ENCODE data around the gene REXO1. TPM values are rescaled to one million over a fixed set of nuclear protein-coding genes. Genes with fewer than 3 reads are reported as not detected.
"Not testable (repeated sequence)": the region's sequence is repeated elsewhere in the genome, so short reads cannot be mapped to it uniquely, and the experiment has no call there.

REXO1 gene
- total RNA-seq, 1 donor from 2014 or later, result 5.7 TPM

DNA sequence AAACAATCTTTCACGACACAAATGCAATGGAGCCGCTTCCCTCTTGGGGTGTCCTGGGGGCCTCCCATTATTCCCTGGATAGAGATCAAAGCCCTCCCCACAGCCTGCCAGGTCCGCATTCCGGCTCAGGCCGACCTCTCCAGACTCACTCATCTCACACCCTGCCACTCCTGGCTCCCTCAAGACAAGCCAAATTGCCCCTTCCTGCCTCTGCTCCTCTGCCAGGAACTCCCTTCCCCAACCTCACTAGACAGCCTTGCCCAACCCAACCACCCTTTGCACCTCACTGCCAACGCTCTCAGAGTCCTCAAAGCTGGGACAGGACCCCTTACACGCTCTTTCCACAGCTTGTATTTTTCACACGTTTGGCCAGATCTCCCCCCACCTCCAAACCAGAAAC is 35.5 kb upstream of the REXO1 start:
- Histone ChIP-seq H3K4me3 (ENCODE audit: low read length in 3 of 3) (peak overlapping the region; percentile 88 to 94 (median 89)), H3K9ac (ENCODE audit: low read depth in 1 of 3, low read length in 3 of 3) (peak overlapping the region; percentile 88 to 90 (median 90))

DNA sequence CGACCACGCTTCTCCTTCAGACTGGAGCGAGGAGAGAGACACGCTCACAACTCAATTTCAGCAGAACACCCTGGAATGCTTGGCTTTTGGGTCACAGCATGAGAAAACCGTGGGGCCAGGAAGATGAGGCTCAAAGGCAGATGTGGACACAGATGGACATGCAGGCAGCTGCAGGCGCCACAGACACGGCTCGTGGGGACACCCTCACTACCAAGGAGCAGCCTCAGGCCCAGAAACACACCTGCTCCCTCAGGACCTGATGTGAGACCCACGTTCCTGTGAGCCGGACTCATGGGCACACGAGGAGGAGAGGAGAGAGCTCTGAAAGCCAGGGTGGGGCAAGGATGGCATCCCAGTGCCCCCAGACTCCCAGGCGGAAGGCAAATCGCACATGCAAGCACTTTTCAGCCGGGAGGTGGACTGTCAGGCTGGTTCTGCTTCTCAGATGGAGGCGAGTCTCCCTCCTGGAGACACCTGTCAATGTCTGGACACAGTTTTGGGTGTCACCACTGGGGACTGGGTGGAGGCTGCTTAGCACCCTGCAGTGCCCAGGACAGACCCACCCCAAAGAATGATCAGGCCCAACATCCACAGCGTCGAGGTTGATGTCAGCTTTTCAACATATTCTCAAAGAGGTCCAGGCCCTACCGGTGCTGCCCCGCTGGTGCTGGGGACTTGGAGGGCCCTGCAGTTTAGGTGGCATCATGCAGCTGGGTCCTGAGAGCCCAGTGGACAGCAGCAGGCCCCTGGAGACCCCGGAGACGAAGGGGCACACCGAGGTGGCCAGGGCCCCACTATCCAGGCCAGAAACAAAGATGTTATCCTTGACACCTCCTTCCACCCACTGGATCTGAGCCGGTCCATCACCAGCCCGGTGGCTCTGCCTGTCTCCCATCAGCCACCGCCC is 34.8 kb upstream of the REXO1 start:
- Histone ChIP-seq H3K4me3 (ENCODE audit: low read length in 3 of 3) (peak overlapping the region; percentile 88 to 94 (median 89)), H3K9me3 (ENCODE audit: control insufficient read depth in 3 of 3, low read length in 3 of 3) (no peaks in the 10 kb centered on the region), H3K4me1 (ENCODE audit: control insufficient read depth in 3 of 3, insufficient read depth in 3 of 3, low read length in 3 of 3) (peaks cover 28 to 42% (median 28%) of the 10 kb centered on the region in 3 donors), H3K27ac (ENCODE audit: low read depth, low read length) (peak overlapping the region; percentile 69), H3K36me3 (ENCODE audit: control insufficient read depth in 3 of 3, insufficient read depth in 3 of 3, low read length in 3 of 3) (peaks cover 0 to 4% (median 2%) of the 10 kb centered on the region in 3 donors), H3K27me3 (ENCODE audit: control insufficient read depth in 3 of 3, insufficient read depth in 3 of 3, low read length in 3 of 3) (no peaks in the 10 kb centered on the region), H3K9ac (ENCODE audit: low read depth in 1 of 3, low read length in 3 of 3) (peak overlapping the region; percentile 13 to 90 (median 90))

More for the DNA sequence above, 35.5 kb upstream of the REXO1 start:
- H3K4me1 ChIP-seq (ENCODE audit: control insufficient read depth in 3 of 3, insufficient read depth in 3 of 3, low read length in 3 of 3), result peaks cover 28 to 42% (median 28%) of the 10 kb centered on the region in 3 donors
- H3K27ac ChIP-seq (ENCODE audit: low read depth, low read length), result peak overlapping the region; percentile 69
- peaks cover 0 to 4% (median 2%) of the 10 kb centered on the region in 3 donors for H3K36me3 ChIP-seq (ENCODE audit: control insufficient read depth in 3 of 3, insufficient read depth in 3 of 3, low read length in 3 of 3)
- H3K27me3 ChIP-seq (ENCODE audit: control insufficient read depth in 3 of 3, insufficient read depth in 3 of 3, low read length in 3 of 3), result no peaks in the 10 kb centered on the region
- H3K9me3 ChIP-seq (ENCODE audit: control insufficient read depth in 3 of 3, low read length in 3 of 3), result no peaks in the 10 kb centered on the region

DNA sequence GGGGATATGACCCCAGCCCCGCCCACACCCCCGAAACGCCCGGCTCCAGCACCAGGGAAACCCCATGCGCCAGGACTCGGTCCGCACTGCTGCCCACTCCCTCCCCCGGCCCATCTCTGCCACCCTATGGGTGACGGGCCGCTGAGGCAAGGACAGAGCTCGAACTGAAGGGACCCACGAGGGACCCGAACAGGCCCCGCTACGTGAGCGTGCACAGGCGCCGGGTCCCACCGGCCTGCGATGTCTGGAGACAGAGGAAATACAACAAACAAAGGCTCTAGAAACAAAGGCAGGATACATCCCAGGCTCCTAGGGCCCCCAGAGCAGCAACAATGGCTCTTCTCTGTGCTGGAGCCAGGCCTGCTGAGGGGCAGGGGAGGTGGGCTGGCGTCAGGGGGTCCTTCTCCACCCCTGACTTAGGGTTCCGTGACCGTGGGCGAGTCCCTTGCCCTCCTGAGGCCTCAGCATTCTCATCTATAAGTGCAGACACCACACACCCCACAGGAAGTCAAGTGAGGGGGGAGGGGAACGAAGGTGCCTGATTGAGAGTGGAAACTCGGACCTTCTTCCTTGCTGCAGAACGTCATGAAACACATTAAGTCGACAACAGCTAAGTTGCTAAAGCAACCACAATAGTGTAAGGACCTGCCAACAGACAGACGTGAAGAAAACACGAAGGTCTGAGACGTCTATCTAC is 34.0 kb upstream of the REXO1 start:
- H3K4me3 ChIP-seq (ENCODE audit: low read length in 3 of 3), result peak overlapping the region in 2 of 3 donors; percentile 56 to 89
- H3K4me1 ChIP-seq (ENCODE audit: control insufficient read depth in 3 of 3, insufficient read depth in 3 of 3, low read length in 3 of 3), result peaks cover 28 to 42% (median 28%) of the 10 kb centered on the region in 3 donors
- peak overlapping the region; percentile 69 for H3K27ac ChIP-seq (ENCODE audit: low read depth, low read length)

DNA sequence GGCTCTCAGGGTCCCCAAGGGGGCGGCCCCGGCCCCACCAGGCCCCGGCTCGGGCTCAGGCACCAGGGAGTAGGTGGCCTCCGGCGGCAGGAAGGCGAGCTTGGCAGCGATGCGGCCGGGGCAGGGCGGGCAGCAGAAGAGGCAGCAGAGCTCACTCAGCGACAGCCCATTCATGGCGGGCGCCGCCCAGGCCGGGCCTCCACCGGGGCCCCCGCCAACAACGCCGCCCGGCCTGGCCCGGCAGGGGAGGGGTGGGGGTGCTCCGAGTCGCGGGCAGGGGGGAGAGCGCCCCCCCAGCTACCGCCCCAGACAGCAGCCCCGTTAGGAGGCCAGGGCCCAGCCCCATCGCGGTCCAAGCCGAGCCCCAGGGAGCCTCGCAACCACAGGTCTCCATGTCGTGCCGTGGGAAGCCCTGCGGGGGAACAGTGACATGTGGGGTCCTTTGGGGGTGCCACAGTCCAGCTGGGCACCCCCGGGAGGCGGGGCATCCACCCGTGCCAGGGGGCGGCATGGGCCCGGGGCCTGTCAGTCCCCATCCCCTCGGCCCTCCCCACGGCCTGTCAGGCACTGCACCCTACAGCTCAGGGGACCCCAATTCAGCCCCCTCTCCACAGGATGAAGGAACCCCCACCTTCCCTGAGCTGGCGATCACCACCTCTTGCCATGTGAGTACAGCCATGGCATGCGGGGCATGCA is 33.3 kb upstream of the REXO1 start:
- H3K9ac ChIP-seq (ENCODE audit: low read depth in 1 of 3, low read length in 3 of 3), result peak overlapping the region in 1 of 3 donors; percentile 16
- not testable (repeated sequence) for H3K9me3 ChIP-seq (ENCODE audit: control insufficient read depth in 3 of 3, low read length in 3 of 3); H3K4me3 ChIP-seq (ENCODE audit: low read length in 3 of 3); H3K36me3 ChIP-seq (ENCODE audit: control insufficient read depth in 3 of 3, insufficient read depth in 3 of 3, low read length in 3 of 3); H3K27me3 ChIP-seq (ENCODE audit: control insufficient read depth in 3 of 3, insufficient read depth in 3 of 3, low read length in 3 of 3)
- peak overlapping the region; percentile 69 for H3K27ac ChIP-seq (ENCODE audit: low read depth, low read length)
- peaks cover 29 to 44% (median 30%) of the 10 kb centered on the region in 3 donors for H3K4me1 ChIP-seq (ENCODE audit: control insufficient read depth in 3 of 3, insufficient read depth in 3 of 3, low read length in 3 of 3)

More for the DNA sequence above, 34.0 kb upstream of the REXO1 start:
- Histone ChIP-seq H3K9ac (ENCODE audit: low read depth in 1 of 3, low read length in 3 of 3) (peak overlapping the region in 1 of 3 donors; percentile 90), H3K9me3 (ENCODE audit: control insufficient read depth in 3 of 3, low read length in 3 of 3) (no peaks in the 10 kb centered on the region), H3K27me3 (ENCODE audit: control insufficient read depth in 3 of 3, insufficient read depth in 3 of 3, low read length in 3 of 3) (no peaks in the 10 kb centered on the region), H3K36me3 (ENCODE audit: control insufficient read depth in 3 of 3, insufficient read depth in 3 of 3, low read length in 3 of 3) (peaks cover 0 to 4% (median 2%) of the 10 kb centered on the region in 3 donors)

DNA sequence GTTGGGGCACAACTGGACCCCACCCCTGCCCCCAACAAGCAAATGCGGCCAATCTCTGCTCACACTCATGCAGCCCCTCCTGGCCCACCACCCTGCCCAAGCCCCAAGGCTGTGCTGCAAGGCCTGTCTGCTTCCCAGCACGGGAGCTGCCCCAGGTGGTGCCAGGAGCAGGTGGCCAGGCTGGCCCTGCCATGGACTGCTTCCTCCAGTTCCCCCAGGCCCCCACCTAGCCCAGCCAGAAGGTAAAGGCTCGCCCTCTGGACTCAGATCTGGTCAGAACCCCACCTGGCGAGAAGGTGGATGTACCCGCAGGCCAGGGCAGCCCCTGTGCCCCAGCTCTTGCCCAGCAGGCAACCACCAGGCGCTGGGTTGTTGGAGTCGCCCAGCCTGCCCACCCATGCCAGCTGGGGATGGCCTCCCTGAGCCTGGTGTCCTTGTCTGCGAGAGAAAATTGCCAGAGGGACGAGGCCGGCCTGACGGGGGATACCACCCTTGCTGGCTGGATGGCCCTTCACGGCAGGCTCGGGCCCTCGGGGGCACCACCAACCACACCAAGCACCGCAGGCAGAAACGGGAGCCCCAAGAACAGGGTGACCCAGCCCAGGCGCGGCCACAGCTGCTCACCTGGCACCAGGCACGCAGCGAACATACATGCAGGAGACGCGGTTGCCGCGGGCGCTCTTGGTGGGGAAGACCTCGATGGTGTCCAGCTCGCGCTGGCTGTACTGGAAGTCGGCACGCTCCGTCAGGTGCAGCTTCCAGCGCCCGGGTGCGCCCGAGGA is 32.5 kb upstream of the REXO1 start:
- Histone ChIP-seq H3K9me3 (ENCODE audit: control insufficient read depth in 3 of 3, low read length in 3 of 3) (no peaks in the 10 kb centered on the region), H3K4me1 (ENCODE audit: control insufficient read depth in 3 of 3, insufficient read depth in 3 of 3, low read length in 3 of 3) (peaks cover 33 to 49% (median 35%) of the 10 kb centered on the region in 3 donors), H3K36me3 (ENCODE audit: control insufficient read depth in 3 of 3, insufficient read depth in 3 of 3, low read length in 3 of 3) (peaks cover 0 to 4% (median 2%) of the 10 kb centered on the region in 3 donors), H3K27ac (ENCODE audit: low read depth, low read length) (no peak overlapping the region), H3K27me3 (ENCODE audit: control insufficient read depth in 3 of 3, insufficient read depth in 3 of 3, low read length in 3 of 3) (no peaks in the 10 kb centered on the region), H3K4me3 (ENCODE audit: low read length in 3 of 3) (no peak overlapping the region), H3K9ac (ENCODE audit: low read depth in 1 of 3, low read length in 3 of 3) (peak overlapping the region in 1 of 3 donors; percentile 57)

DNA sequence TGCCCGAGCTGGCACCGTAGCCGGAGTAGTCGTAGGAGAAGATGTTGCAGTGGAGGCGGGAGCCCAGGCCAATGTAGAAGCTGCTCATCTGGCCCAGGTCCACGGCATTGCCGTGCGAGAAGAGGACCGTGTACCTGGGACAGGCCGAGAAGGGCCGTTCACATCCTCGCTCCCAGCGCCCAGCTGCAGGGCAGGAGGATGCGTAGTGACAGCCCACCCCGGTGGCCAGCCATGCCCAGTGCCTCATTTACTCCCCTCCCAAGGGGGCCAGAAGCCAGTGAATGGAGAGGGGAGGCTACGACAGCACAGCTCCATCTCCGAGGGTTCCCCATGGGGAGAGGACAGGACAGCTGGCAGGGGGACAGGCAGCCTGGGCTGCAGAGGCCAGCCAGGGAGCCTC is 31.7 kb upstream of the REXO1 start:
- H3K9me3 ChIP-seq (ENCODE audit: control insufficient read depth in 3 of 3, low read length in 3 of 3); H3K27ac ChIP-seq (ENCODE audit: low read depth, low read length); H3K36me3 ChIP-seq (ENCODE audit: control insufficient read depth in 3 of 3, insufficient read depth in 3 of 3, low read length in 3 of 3); H3K4me3 ChIP-seq (ENCODE audit: low read length in 3 of 3); H3K9ac ChIP-seq (ENCODE audit: low read depth in 1 of 3, low read length in 3 of 3); H3K27me3 ChIP-seq (ENCODE audit: control insufficient read depth in 3 of 3, insufficient read depth in 3 of 3, low read length in 3 of 3): not testable (repeated sequence)
- peaks cover 37 to 51% (median 39%) of the 10 kb centered on the region in 3 donors for H3K4me1 ChIP-seq (ENCODE audit: control insufficient read depth in 3 of 3, insufficient read depth in 3 of 3, low read length in 3 of 3)

DNA sequence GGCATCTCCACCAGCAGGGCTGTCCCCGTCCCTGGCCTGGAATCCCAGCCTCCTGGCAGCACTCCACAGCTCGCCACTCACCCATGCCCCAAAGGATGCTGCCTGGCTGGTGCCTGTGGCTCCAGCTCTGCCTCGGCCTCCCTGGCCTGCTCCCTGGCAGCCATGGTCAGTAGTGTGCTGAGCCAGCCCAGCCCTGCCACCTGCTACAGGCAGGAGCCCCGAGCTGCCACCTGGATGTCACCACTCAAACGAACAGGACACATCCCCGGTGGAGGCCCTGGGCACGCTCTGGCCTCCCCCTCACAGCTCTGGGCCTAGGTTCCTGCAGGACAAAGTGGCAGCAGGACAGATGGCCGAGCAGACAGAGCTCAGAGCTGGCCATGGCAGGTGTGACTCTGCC is 30.3 kb upstream of the REXO1 start:
- H3K4me1 ChIP-seq (ENCODE audit: control insufficient read depth in 3 of 3, insufficient read depth in 3 of 3, low read length in 3 of 3), result peaks cover 36 to 47% (median 41%) of the 10 kb centered on the region in 3 donors
- not testable (repeated sequence) for H3K9ac ChIP-seq (ENCODE audit: low read depth in 1 of 3, low read length in 3 of 3); H3K4me3 ChIP-seq (ENCODE audit: low read length in 3 of 3); H3K27ac ChIP-seq (ENCODE audit: low read depth, low read length); H3K36me3 ChIP-seq (ENCODE audit: control insufficient read depth in 3 of 3, insufficient read depth in 3 of 3, low read length in 3 of 3); H3K27me3 ChIP-seq (ENCODE audit: control insufficient read depth in 3 of 3, insufficient read depth in 3 of 3, low read length in 3 of 3); H3K9me3 ChIP-seq (ENCODE audit: control insufficient read depth in 3 of 3, low read length in 3 of 3)

DNA sequence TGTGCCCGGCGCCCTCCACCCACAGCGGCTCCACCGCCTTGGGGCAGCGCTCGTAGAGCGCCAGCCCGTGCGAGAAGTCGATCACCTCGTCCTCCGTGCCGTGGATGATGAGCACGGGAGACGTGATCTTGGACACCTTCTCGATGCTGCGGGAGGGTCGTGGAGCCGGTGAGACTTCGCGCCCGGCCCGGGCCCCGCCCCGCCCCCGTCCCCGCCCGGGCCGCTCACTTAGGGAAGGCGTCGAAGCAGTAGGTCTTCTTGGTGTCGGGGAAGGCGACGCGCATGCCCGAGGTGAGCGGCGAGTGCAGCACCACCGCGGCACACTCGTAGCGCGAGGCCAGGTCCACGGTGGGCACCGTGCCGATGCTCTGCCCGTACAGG is 29.0 kb upstream of the REXO1 start:
- H3K4me1 ChIP-seq (ENCODE audit: control insufficient read depth in 3 of 3, insufficient read depth in 3 of 3, low read length in 3 of 3), result peaks cover 35 to 47% (median 36%) of the 10 kb centered on the region in 3 donors
- not testable (repeated sequence) for H3K27me3 ChIP-seq (ENCODE audit: control insufficient read depth in 3 of 3, insufficient read depth in 3 of 3, low read length in 3 of 3); H3K9ac ChIP-seq (ENCODE audit: low read depth in 1 of 3, low read length in 3 of 3); H3K9me3 ChIP-seq (ENCODE audit: control insufficient read depth in 3 of 3, low read length in 3 of 3); H3K27ac ChIP-seq (ENCODE audit: low read depth, low read length); H3K4me3 ChIP-seq (ENCODE audit: low read length in 3 of 3); H3K36me3 ChIP-seq (ENCODE audit: control insufficient read depth in 3 of 3, insufficient read depth in 3 of 3, low read length in 3 of 3)
